ENCODE measurements around the gene MAML2.
A peak's percentile ranks its signal among the peaks of the same experiment; 100 is the strongest.

MAML2 gene

DNA sequence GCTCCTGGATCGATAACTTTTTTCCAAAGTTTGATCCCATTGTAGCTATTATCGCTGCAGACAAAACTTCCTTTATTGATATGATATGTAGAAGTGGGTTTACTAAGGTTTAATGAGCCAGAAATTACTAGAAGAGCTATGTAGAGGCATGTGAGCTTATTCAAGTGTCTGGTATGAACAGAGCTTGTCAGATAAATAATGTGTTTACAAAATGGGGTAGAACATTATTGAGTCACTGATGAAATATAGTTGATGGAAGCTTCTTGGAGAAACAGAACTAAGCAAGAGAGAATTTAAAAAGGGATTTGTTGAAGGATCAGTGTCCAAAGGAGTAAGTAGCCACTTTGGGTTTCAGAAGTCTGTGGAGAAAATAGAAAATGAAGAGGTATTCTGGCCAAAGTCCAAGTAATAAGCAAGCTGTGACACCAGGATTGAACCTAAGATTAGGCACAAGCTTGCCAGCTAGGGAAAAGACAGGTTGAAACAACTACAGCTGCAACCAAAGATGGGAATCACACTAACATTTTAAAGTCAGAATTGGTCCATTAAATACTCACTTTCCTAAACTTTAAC is 104.3 kb downstream of the MAML2 start:
- Histone ChIP-seq H3K4me1 (ENCODE audit: control extremely low read depth in 1 of 4, control insufficient read depth in 4 of 4, insufficient read depth in 4 of 4, low read length in 3 of 4) (peaks cover 15 to 30% (median 25%) of the 10 kb centered on the region in 4 experiments), H3K36me3 (ENCODE audit: control insufficient read depth in 4 of 4, insufficient read depth in 4 of 4, low read length in 3 of 4) (no peaks in the 10 kb centered on the region), H3K27me3 (replicated peaks in 2 of 5; ENCODE audit: control insufficient read depth in 4 of 5, insufficient read depth in 5 of 5, low read length in 4 of 5) (no peaks in the 10 kb centered on the region), H3K9me3 (ENCODE audit: control extremely low read depth in 1 of 5, control insufficient read depth in 4 of 5, insufficient read depth in 2 of 5, low read depth in 1 of 5, low read length in 4 of 5) (no peaks in the 10 kb centered on the region), H3K4me3 (ENCODE audit: control insufficient read depth in 1 of 7, extremely low read depth in 1 of 7, insufficient read depth in 4 of 7, low read depth in 2 of 7, low read length in 6 of 7) (no peak overlapping the region), H3K27ac (ENCODE audit: insufficient read depth in 1 of 2, low read depth in 1 of 2, low read length in 2 of 2, poor library complexity in 1 of 2, severe bottlenecking in 2 of 2) (no peak overlapping the region)
- DNase-seq = no peak
- POLR2A ChIA-PET = no interaction called here
- 100% methylated on average over 1 of the region's 2 CpGs for WGBS (ENCODE audit: insufficient coverage)
- CTCF ChIA-PET = interaction anchor here (1.1 to 3.5 kb wide), 7 partner anchors 13 to 183 kb away, joined by 4 to 24 read pairs (median 4); partner anchors contain the start of gene MAML2

- Histone ChIP-seq H3K27ac (ENCODE audit: insufficient read depth in 1 of 2, low read depth in 1 of 2, low read length in 2 of 2, poor library complexity in 1 of 2, severe bottlenecking in 2 of 2) (no peak overlapping the region), H3K4me1 (ENCODE audit: control extremely low read depth in 1 of 4, control insufficient read depth in 4 of 4, insufficient read depth in 4 of 4, low read length in 3 of 4) (peaks cover 13 to 21% (median 19%) of the 10 kb centered on the region in 4 experiments)
- CTCF ChIA-PET = interaction anchor here (1.1 to 3.5 kb wide), 9 partner anchors 12 to 183 kb away, joined by 3 to 24 read pairs (median 4); partner anchors contain the start of gene MAML2
Measured at GRCh38 chr11:96237766-96238266, 105.2 kb downstream of the MAML2 start.

DNA sequence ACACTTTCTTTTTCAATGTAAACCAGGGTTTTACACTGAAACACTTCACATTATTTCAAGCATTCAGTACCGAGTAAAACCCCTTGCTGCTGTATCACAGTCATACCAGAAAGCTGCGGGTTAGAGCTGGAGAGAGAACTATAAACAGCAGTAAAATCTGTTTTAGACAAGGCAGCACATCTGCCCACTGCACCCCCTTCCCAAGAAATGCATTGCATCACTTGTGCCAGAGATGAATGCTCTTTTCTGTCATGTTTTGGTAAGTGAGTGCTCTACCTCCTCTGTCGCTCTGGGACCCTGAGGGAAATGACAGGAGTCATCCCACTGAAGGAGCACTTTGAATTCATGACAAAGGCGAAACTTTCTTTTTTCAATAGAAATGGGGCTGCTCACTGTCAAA is 107.2 kb downstream of the MAML2 start:
- WGBS (ENCODE audit: insufficient coverage) = 100% methylated on average over 3 of the region's 4 CpGs
- H3K9me3 ChIP-seq (ENCODE audit: control extremely low read depth in 1 of 5, control insufficient read depth in 4 of 5, insufficient read depth in 2 of 5, low read depth in 1 of 5, low read length in 4 of 5) = no peaks in the 10 kb centered on the region
- no peak for DNase-seq
- no peaks in the 10 kb centered on the region for H3K36me3 ChIP-seq (ENCODE audit: control insufficient read depth in 4 of 4, insufficient read depth in 4 of 4, low read length in 3 of 4)
- ChIA-PET CTCF (no interaction called here), POLR2A (no interaction called here)
- H3K27me3 ChIP-seq (replicated peaks in 2 of 5; ENCODE audit: control insufficient read depth in 4 of 5, insufficient read depth in 5 of 5, low read length in 4 of 5) = no peaks in the 10 kb centered on the region
- peaks cover 0 to 7% (median under 1%) of the 10 kb centered on the region in 4 experiments for H3K4me1 ChIP-seq (ENCODE audit: control extremely low read depth in 1 of 4, control insufficient read depth in 4 of 4, insufficient read depth in 4 of 4, low read length in 3 of 4)
- no peak overlapping the region for H3K27ac ChIP-seq (ENCODE audit: insufficient read depth in 1 of 2, low read depth in 1 of 2, low read length in 2 of 2, poor library complexity in 1 of 2, severe bottlenecking in 2 of 2)
- H3K4me3 ChIP-seq (ENCODE audit: control insufficient read depth in 1 of 7, extremely low read depth in 1 of 7, insufficient read depth in 4 of 7, low read depth in 2 of 7, low read length in 6 of 7) = no peak overlapping the region

More at GRCh38 chr11:96237766-96238266, 105.2 kb downstream of the MAML2 start:
- Histone ChIP-seq H3K4me3 (ENCODE audit: control insufficient read depth in 1 of 7, extremely low read depth in 1 of 7, insufficient read depth in 4 of 7, low read depth in 2 of 7, low read length in 6 of 7) (no peak overlapping the region), H3K36me3 (ENCODE audit: control insufficient read depth in 4 of 4, insufficient read depth in 4 of 4, low read length in 3 of 4) (no peaks in the 10 kb centered on the region), H3K27me3 (replicated peaks in 2 of 5; ENCODE audit: control insufficient read depth in 4 of 5, insufficient read depth in 5 of 5, low read length in 4 of 5) (no peaks in the 10 kb centered on the region), H3K9me3 (ENCODE audit: control extremely low read depth in 1 of 5, control insufficient read depth in 4 of 5, insufficient read depth in 2 of 5, low read depth in 1 of 5, low read length in 4 of 5) (no peaks in the 10 kb centered on the region)
- POLR2A ChIA-PET = no interaction called here
- no peak for DNase-seq
- WGBS (ENCODE audit: insufficient coverage) = no CpG with 5 or more reads among the region's 1 CpG

GRCh38 chr11:96234866-96235441 is 108.0 kb downstream of the MAML2 start:
- Histone ChIP-seq H3K4me1 (ENCODE audit: control extremely low read depth in 1 of 4, control insufficient read depth in 4 of 4, insufficient read depth in 4 of 4, low read length in 3 of 4) (peaks cover 0 to 11% (median 6%) of the 10 kb centered on the region in 4 experiments), H3K27me3 (replicated peaks in 2 of 5; ENCODE audit: control insufficient read depth in 4 of 5, insufficient read depth in 5 of 5, low read length in 4 of 5) (no peaks in the 10 kb centered on the region), H3K36me3 (ENCODE audit: control insufficient read depth in 4 of 4, insufficient read depth in 4 of 4, low read length in 3 of 4) (no peaks in the 10 kb centered on the region), H3K9me3 (ENCODE audit: control extremely low read depth in 1 of 5, control insufficient read depth in 4 of 5, insufficient read depth in 2 of 5, low read depth in 1 of 5, low read length in 4 of 5) (no peaks in the 10 kb centered on the region), H3K4me3 (ENCODE audit: control insufficient read depth in 1 of 7, extremely low read depth in 1 of 7, insufficient read depth in 4 of 7, low read depth in 2 of 7, low read length in 6 of 7) (no peak overlapping the region), H3K27ac (ENCODE audit: insufficient read depth in 1 of 2, low read depth in 1 of 2, low read length in 2 of 2, poor library complexity in 1 of 2, severe bottlenecking in 2 of 2) (no peak overlapping the region)
- DNase-seq = no peak
- POLR2A ChIA-PET = no interaction called here
- CTCF ChIA-PET = no interaction called here
- 100% methylated on average over 1 of the region's 1 CpG for WGBS (ENCODE audit: insufficient coverage)

DNA sequence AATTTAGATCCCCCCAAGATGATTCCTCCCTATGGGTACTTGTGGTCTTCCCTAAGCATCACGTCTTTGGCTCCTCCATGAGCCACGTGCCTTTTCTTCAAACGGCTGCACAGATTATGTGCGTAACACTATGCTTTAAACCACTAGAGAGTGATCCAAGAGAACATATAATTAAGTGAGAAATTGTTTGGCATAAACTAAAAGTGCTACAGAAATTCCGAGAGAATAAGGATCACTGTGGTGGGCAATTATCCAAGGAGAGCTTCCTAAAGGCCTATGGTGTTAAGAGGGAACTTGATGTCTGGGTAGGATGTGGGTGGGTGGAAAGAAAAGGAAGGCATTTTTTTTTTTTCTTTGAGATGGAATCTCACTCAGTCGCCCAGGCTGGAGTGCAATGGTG is 110.9 kb downstream of the MAML2 start:
- H3K4me3 ChIP-seq (ENCODE audit: control insufficient read depth in 1 of 7, extremely low read depth in 1 of 7, insufficient read depth in 4 of 7, low read depth in 2 of 7, low read length in 6 of 7) = no peak overlapping the region
- no peak for DNase-seq
- POLR2A ChIA-PET = no interaction called here
- no peaks in the 10 kb centered on the region for H3K9me3 ChIP-seq (ENCODE audit: control extremely low read depth in 1 of 5, control insufficient read depth in 4 of 5, insufficient read depth in 2 of 5, low read depth in 1 of 5, low read length in 4 of 5)
- H3K27ac ChIP-seq (ENCODE audit: insufficient read depth in 1 of 2, low read depth in 1 of 2, low read length in 2 of 2, poor library complexity in 1 of 2, severe bottlenecking in 2 of 2) = no peak overlapping the region
- no peaks in the 10 kb centered on the region for H3K36me3 ChIP-seq (ENCODE audit: control insufficient read depth in 4 of 4, insufficient read depth in 4 of 4, low read length in 3 of 4)
- CTCF ChIA-PET = interaction anchor here (1.2 to 1.5 kb wide), 3 partner anchors 10 to 23 kb away, joined by 3 to 4 read pairs (median 3); no protein-coding TSS in a partner anchor
- 95% methylated on average over 4 of the region's 6 CpGs for WGBS (ENCODE audit: insufficient coverage)
- H3K27me3 ChIP-seq (replicated peaks in 2 of 5; ENCODE audit: control insufficient read depth in 4 of 5, insufficient read depth in 5 of 5, low read length in 4 of 5) = no peaks in the 10 kb centered on the region
- peaks cover 0 to 22% (median 6%) of the 10 kb centered on the region in 4 experiments for H3K4me1 ChIP-seq (ENCODE audit: control extremely low read depth in 1 of 4, control insufficient read depth in 4 of 4, insufficient read depth in 4 of 4, low read length in 3 of 4)

GRCh38 chr11:96230686-96231085 is 112.3 kb downstream of the MAML2 start:
- no peaks in the 10 kb centered on the region for H3K27me3 ChIP-seq (replicated peaks in 2 of 5; ENCODE audit: control insufficient read depth in 4 of 5, insufficient read depth in 5 of 5, low read length in 4 of 5)
- peaks cover 0 to 22% (median 6%) of the 10 kb centered on the region in 4 experiments for H3K4me1 ChIP-seq (ENCODE audit: control extremely low read depth in 1 of 4, control insufficient read depth in 4 of 4, insufficient read depth in 4 of 4, low read length in 3 of 4)
- no peaks in the 10 kb centered on the region for H3K9me3 ChIP-seq (ENCODE audit: control extremely low read depth in 1 of 5, control insufficient read depth in 4 of 5, insufficient read depth in 2 of 5, low read depth in 1 of 5, low read length in 4 of 5)
- no peak overlapping the region for H3K27ac ChIP-seq (ENCODE audit: insufficient read depth in 1 of 2, low read depth in 1 of 2, low read length in 2 of 2, poor library complexity in 1 of 2, severe bottlenecking in 2 of 2)
- H3K36me3 ChIP-seq (ENCODE audit: control insufficient read depth in 4 of 4, insufficient read depth in 4 of 4, low read length in 3 of 4) = no peaks in the 10 kb centered on the region
- DNase-seq = peak; percentile 24 to 78 (median 65)
- POLR2A ChIA-PET = no interaction called here
- WGBS (ENCODE audit: insufficient coverage) = no CpG with 5 or more reads among the region's 5 CpGs
- H3K4me3 ChIP-seq (ENCODE audit: control insufficient read depth in 1 of 7, extremely low read depth in 1 of 7, insufficient read depth in 4 of 7, low read depth in 2 of 7, low read length in 6 of 7) = no peak overlapping the region
- CTCF ChIA-PET = interaction anchor here (1.2 to 1.9 kb wide), 5 partner anchors 8 to 113 kb away, joined by 3 to 5 read pairs (median 4); partner anchors contain the start of gene MAML2

DNA sequence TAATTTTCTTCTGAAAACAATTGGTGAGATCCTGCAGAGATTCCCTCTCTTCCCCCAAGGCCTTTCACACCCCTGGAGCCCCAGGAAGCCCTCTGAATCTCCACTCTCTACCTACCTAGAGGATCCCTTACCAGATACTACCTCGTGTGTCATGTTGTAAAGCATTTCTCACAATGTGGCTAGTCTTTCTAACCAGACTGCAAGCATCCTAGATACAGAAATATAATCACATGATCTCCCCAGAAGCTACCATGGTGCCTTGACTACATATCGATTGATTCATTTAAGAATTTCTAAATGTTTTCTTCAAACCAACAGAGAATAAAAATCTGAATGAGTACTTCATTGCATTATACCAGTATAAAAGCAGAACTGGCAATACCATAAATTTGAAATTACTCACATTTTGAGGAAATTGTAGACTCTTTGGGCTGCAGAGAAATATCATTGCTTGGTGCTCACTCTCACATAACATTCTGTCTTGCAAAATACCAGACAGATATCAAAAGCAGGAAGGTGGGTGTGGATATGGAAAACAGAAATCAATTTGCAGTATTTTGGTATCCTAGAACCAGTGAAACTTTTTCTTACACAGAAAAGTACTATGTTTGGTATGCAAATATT is 113.5 kb downstream of the MAML2 start:
- WGBS (ENCODE audit: insufficient coverage) = no CpG with 5 or more reads among the region's 2 CpGs
- no peak overlapping the region for H3K4me3 ChIP-seq (ENCODE audit: control insufficient read depth in 1 of 7, extremely low read depth in 1 of 7, insufficient read depth in 4 of 7, low read depth in 2 of 7, low read length in 6 of 7)
- H3K9me3 ChIP-seq (ENCODE audit: control extremely low read depth in 1 of 5, control insufficient read depth in 4 of 5, insufficient read depth in 2 of 5, low read depth in 1 of 5, low read length in 4 of 5) = no peaks in the 10 kb centered on the region
- peaks cover 0 to 26% (median 8%) of the 10 kb centered on the region in 4 experiments for H3K4me1 ChIP-seq (ENCODE audit: control extremely low read depth in 1 of 4, control insufficient read depth in 4 of 4, insufficient read depth in 4 of 4, low read length in 3 of 4)
- ChIA-PET CTCF (interaction anchor here (1.5 to 2.9 kb wide), 3 partner anchors 13 to 114 kb away, joined by 4 to 11 read pairs (median 5); partner anchors contain the start of gene MAML2), POLR2A (no interaction called here)
- H3K27ac ChIP-seq (ENCODE audit: insufficient read depth in 1 of 2, low read depth in 1 of 2, low read length in 2 of 2, poor library complexity in 1 of 2, severe bottlenecking in 2 of 2) = no peak overlapping the region
- H3K36me3 ChIP-seq (ENCODE audit: control insufficient read depth in 4 of 4, insufficient read depth in 4 of 4, low read length in 3 of 4) = no peaks in the 10 kb centered on the region
- H3K27me3 ChIP-seq (replicated peaks in 2 of 5; ENCODE audit: control insufficient read depth in 4 of 5, insufficient read depth in 5 of 5, low read length in 4 of 5) = no peaks in the 10 kb centered on the region
- peak in 1 of 3 donors; percentile 36 for DNase-seq
